Neural cell (in vitro differentiated cells): Measurements from ENCODE around the gene CXCL14. TPM values are rescaled to one million over a fixed set of nuclear protein-coding genes. Genes with fewer than 3 reads are reported as not detected.

Experiments used
- H2AFZ ChIP-seq: fragments of 200-600, 300-800 bp; sonication (generic), shearing (Covaris generic); 2 replicates; pipeline ENCODE4 v1.6.0; 2014; ENCODE audit warnings: low read depth, mild to moderate bottlenecking, antibody characterized with exemption, low read length, moderate library complexity
- H3F3A ChIP-seq: fragments of 200-600 bp; shearing (Covaris generic); 2 replicates; pipeline ENCODE4 v1.6.1; 2016; ENCODE audit warnings: mild to moderate bottlenecking, moderate library complexity, mixed read lengths, antibody characterized with exemption, low read length; ENCODE audit not compliant: insufficient read depth, poor library complexity, severe bottlenecking
- H3K27ac ChIP-seq: fragments of 200-600, 300-800 bp; sonication (generic), shearing (Covaris generic); 2 replicates; pipeline ENCODE4 v1.5.1; 2014; ENCODE audit warnings: mild to moderate bottlenecking, low read length, moderate library complexity
- H3K27me3 ChIP-seq: fragments of 300-800, 200-600 bp; sonication (generic), shearing (Covaris generic); 2 replicates; pipeline ENCODE4 v1.6.0; 2014; ENCODE audit warnings: mild to moderate bottlenecking, low read depth, low read length, moderate library complexity; ENCODE audit not compliant: insufficient read depth
- H3K36me3 ChIP-seq: fragments of 300-800, 200-600 bp; sonication (generic), shearing (Covaris generic); 2 replicates; pipeline ENCODE4 v1.5.1; 2014; ENCODE audit warnings: mild to moderate bottlenecking, antibody characterized with exemption, low read length, moderate library complexity; ENCODE audit not compliant: insufficient read depth
- H3K4me2 ChIP-seq: fragments of 300-800, 200-600 bp; sonication (generic), shearing (Covaris generic); 2 replicates; pipeline ENCODE4 v1.6.0; 2014; ENCODE audit warnings: mild to moderate bottlenecking, low read length
- H3K4me3 ChIP-seq: fragments of 300-800, 200-600 bp; sonication (generic), shearing (Covaris generic); 2 replicates; pipeline ENCODE4 v1.5.1; 2014; ENCODE audit warnings: mild to moderate bottlenecking, low read length, moderate library complexity
- H3K79me2 ChIP-seq: fragments of 200-600 bp; shearing (Covaris generic); replicated peaks from 2 replicates; pipeline ENCODE4 v1.6.0; 2014; ENCODE audit warnings: mild to moderate bottlenecking, low read length, moderate library complexity; ENCODE audit not compliant: insufficient read depth
- H3K9ac ChIP-seq: fragments of 300-800, 200-600 bp; sonication (generic), shearing (Covaris generic); 2 replicates; pipeline ENCODE4 v1.6.1; 2016; ENCODE audit warnings: mild to moderate bottlenecking, low read length, mixed read lengths
- H3K9me2 ChIP-seq: fragments of 200-600 bp; shearing (Covaris generic); 2 replicates; pipeline ENCODE4 v1.6.1; 2016; ENCODE audit warnings: mild to moderate bottlenecking, low read length, mixed read lengths; ENCODE audit not compliant: insufficient read depth
- H3K9me3 ChIP-seq: fragments of 200-600, 300-800 bp; sonication (generic), shearing (Covaris generic); 2 replicates; pipeline ENCODE4 v1.6.1; 2016; ENCODE audit warnings: mild to moderate bottlenecking, mixed run types, low read length, moderate library complexity, mixed read lengths
- H4K20me1 ChIP-seq: fragments of 200-600 bp; shearing (Covaris generic); 2 replicates; pipeline ENCODE4 v1.6.1; 2016; ENCODE audit warnings: mild to moderate bottlenecking, mixed run types; ENCODE audit not compliant: insufficient read depth
- EP300 ChIP-seq: fragments of 450-650 bp; conservative IDR thresholded peaks from 2 replicates; pipeline ENCODE4 v1.6.1; 2014; ENCODE audit warnings: antibody characterized with exemption, mild to moderate bottlenecking, moderate library complexity; ENCODE audit not compliant: poor library complexity, severe bottlenecking
- EZH2 ChIP-seq: fragments of 200-600, 300-800 bp; shearing (Covaris generic), sonication (generic); IDR thresholded peaks from 2 replicates; pipeline ENCODE4 v1.6.1; 2014; ENCODE audit warnings: antibody characterized with exemption, low read length, borderline replicate concordance, mild to moderate bottlenecking; ENCODE audit not compliant: insufficient read depth, poor library complexity, severe bottlenecking
- MXI1 ChIP-seq: fragments of 450-650 bp; conservative IDR thresholded peaks from 2 replicates; pipeline ENCODE4 v1.6.1; 2014; ENCODE audit warnings: antibody characterized with exemption, mild to moderate bottlenecking; ENCODE audit not compliant: poor library complexity, severe bottlenecking
- POLR2AphosphoS5 ChIP-seq: IDR thresholded peaks from 2 replicates; pipeline ENCODE4 v1.6.1; 2012
- RAD21 ChIP-seq: fragments of 450-650 bp; conservative IDR thresholded peaks from 2 replicates; pipeline ENCODE4 v1.6.1; 2014; ENCODE audit warnings: antibody characterized with exemption, mild to moderate bottlenecking, moderate library complexity
- SMC3 ChIP-seq: fragments of 450-650 bp; conservative IDR thresholded peaks from 2 replicates; pipeline ENCODE4 v1.6.1; 2014; ENCODE audit warnings: antibody characterized with exemption, mild to moderate bottlenecking, moderate library complexity; ENCODE audit not compliant: poor library complexity
- TAF1 ChIP-seq: IDR thresholded peaks from 2 replicates; pipeline ENCODE4 v1.6.1; 2012; ENCODE audit warnings: low read depth
- polyA plus RNA-seq: library from polyadenylated mRNA; depleted of rRNA; stranded (reverse); fragments of >200 nt; gene quantifications from 2 replicates; pipeline ENCODE4 v1.2.3, GENCODE V29; 2014
- TF ChIP-seq, protein P1 (sequence below): IDR thresholded peaks from 2 replicates; pipeline ENCODE4 v1.6.1; 2012; ENCODE audit warnings: borderline replicate concordance
- TF ChIP-seq, protein P2 (sequence below): fragments of 450-650 bp; IDR thresholded peaks from 2 replicates; pipeline ENCODE4 v1.5.1; 2014; ENCODE audit warnings: antibody characterized with exemption, mild to moderate bottlenecking, moderate library complexity; ENCODE audit not compliant: poor library complexity, severe bottlenecking

Gene CXCL14
- polyA plus RNA-seq, 1 donor from 2014 or later = not detected

DNA sequence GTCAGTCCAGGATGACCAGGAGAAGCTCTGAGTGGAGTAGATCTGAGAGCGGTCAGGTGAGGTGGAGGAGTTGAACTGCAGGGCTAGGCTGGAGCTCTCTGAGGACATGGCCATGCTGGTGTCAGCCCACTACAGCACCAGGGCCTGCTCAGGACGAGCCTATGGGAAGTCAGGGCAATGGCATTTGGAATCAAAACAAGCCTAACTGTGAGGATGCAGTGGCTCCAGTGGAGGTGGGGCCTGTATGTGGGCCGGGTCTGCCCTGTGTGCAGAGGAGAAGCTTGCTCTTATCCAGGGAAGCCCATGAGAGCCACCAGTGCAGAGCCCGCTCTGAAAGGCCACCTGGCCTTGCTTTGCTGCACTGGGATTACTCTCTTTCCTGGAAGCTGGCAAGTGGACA, 11.1 kb downstream of the CXCL14 start:
- H3K4me3 ChIP-seq = no peak overlapping the region
- H3K9me2 ChIP-seq = no peaks in the 10 kb centered on the region
- no peak overlapping the region for H3K4me2 ChIP-seq
- no peaks in the 10 kb centered on the region for H3K27me3 ChIP-seq
- no peak overlapping the region for H2AFZ ChIP-seq
- no peaks in the 10 kb centered on the region for H3K79me2 ChIP-seq
- no peaks in the 10 kb centered on the region for H4K20me1 ChIP-seq
- H3K9ac ChIP-seq = no peak overlapping the region
- no peaks in the 10 kb centered on the region for H3K36me3 ChIP-seq
- H3F3A ChIP-seq = no peaks in the 10 kb centered on the region
- no peak for TF ChIP-seq EZH2
- H3K27ac ChIP-seq = no peak overlapping the region
- H3K9me3 ChIP-seq = no peaks in the 10 kb centered on the region

DNA sequence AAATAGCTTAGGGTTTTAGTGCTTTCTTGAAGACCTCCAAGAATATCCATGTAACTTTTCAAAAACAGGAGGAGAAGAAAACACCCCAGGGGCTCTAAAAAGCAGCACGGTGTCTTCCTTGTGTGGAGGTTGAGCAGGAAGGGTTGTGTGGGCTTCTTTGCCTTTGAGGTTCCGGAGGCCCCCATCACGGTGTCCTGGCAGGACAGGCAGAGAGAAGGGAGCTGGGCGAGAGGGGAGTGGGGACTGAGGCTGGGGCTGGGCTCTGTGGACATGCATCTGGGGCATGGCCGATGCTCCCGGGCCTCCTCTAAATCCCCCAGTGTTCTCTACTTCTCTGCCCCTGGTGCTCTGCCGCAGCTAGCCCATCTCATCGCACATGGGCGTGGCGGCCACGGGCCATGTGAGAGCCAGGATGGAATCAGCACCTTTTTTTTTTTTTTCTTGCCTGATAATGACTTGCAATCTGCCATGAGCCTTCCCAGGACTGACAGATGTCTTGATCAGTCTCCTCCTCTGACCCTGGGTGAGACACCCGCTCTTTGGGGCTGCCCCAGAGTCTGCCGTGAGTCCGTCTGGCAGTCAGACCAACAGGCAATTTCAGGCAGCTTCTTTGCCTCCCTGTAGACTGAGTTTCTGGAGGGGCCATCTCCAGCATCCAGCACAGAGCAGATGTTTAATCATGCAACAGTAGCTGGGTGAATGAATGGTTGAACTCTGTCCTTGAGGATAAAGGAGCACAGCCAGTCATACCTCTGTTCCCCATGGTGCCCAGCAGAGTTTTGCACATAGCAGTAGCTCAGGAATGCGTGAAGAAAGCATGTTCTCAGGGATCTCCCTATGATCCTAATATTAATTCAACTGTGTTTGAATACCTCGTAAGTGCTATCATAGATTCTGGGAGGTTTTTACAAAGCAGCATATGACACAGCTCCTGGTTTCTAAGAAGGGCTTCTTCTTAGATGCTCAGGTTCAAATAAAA, 12.1 kb downstream of the CXCL14 start:
- Histone ChIP-seq H3K4me2 (no peak overlapping the region), H3K9me2 (no peaks in the 10 kb centered on the region), H3K4me3 (no peak overlapping the region), H3K27ac (no peak overlapping the region), H3K27me3 (no peaks in the 10 kb centered on the region), H3K36me3 (no peaks in the 10 kb centered on the region), H3F3A (no peaks in the 10 kb centered on the region), H2AFZ (no peak overlapping the region), H3K79me2 (no peaks in the 10 kb centered on the region), H3K9ac (no peak overlapping the region), H3K9me3 (no peaks in the 10 kb centered on the region), H4K20me1 (no peaks in the 10 kb centered on the region)
- TF ChIP-seq, protein P1, sequence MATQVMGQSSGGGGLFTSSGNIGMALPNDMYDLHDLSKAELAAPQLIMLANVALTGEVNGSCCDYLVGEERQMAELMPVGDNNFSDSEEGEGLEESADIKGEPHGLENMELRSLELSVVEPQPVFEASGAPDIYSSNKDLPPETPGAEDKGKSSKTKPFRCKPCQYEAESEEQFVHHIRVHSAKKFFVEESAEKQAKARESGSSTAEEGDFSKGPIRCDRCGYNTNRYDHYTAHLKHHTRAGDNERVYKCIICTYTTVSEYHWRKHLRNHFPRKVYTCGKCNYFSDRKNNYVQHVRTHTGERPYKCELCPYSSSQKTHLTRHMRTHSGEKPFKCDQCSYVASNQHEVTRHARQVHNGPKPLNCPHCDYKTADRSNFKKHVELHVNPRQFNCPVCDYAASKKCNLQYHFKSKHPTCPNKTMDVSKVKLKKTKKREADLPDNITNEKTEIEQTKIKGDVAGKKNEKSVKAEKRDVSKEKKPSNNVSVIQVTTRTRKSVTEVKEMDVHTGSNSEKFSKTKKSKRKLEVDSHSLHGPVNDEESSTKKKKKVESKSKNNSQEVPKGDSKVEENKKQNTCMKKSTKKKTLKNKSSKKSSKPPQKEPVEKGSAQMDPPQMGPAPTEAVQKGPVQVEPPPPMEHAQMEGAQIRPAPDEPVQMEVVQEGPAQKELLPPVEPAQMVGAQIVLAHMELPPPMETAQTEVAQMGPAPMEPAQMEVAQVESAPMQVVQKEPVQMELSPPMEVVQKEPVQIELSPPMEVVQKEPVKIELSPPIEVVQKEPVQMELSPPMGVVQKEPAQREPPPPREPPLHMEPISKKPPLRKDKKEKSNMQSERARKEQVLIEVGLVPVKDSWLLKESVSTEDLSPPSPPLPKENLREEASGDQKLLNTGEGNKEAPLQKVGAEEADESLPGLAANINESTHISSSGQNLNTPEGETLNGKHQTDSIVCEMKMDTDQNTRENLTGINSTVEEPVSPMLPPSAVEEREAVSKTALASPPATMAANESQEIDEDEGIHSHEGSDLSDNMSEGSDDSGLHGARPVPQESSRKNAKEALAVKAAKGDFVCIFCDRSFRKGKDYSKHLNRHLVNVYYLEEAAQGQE = no peak

DNA sequence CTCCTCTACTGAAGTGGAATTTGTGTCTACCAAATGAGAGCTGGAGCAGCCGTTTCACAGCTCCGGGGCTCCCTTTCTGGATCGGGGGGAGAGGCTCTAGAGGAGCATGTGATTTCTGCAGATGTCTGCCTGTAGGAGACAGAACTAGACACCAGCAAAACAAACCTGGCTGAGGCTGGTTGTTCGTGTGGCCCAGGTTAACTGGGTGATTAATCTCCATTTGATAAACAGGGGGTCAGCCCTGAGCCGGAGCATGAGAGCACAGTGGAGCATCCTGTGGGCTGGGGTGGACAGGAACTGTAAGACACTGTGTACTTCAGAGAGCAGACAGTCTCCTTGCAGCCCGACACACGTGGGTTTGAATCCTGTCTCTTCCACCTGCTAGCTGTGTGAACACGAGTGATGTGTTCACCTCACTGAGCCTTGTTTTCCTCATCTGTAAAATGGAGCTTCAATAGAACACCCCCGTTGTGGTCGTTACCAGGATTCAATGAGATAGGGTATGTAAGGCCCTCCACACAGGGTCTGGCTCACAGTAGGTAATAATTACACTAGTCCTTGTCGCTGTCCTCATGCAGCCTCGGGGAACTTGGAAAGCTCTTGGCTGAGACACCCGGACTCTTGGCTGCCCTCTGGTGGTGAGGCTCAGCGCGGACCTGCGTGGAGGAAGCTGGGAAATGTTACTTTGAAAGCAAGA, 12.9 kb downstream of the CXCL14 start:
- no peak overlapping the region for H3K4me3 ChIP-seq
- no peaks in the 10 kb centered on the region for H3K36me3 ChIP-seq
- H3K9ac ChIP-seq = no peak overlapping the region
- H4K20me1 ChIP-seq = no peaks in the 10 kb centered on the region
- no peaks in the 10 kb centered on the region for H3K27me3 ChIP-seq
- H3K9me2 ChIP-seq = no peaks in the 10 kb centered on the region
- no peak overlapping the region for H3K4me2 ChIP-seq
- H3K79me2 ChIP-seq = no peaks in the 10 kb centered on the region
- H3F3A ChIP-seq = no peaks in the 10 kb centered on the region
- H3K27ac ChIP-seq = no peak overlapping the region
- H3K9me3 ChIP-seq = no peaks in the 10 kb centered on the region
- H2AFZ ChIP-seq = no peak overlapping the region
- no peak for TF ChIP-seq MXI1
- no peak for TF ChIP-seq EP300
- TF ChIP-seq, protein P2, sequence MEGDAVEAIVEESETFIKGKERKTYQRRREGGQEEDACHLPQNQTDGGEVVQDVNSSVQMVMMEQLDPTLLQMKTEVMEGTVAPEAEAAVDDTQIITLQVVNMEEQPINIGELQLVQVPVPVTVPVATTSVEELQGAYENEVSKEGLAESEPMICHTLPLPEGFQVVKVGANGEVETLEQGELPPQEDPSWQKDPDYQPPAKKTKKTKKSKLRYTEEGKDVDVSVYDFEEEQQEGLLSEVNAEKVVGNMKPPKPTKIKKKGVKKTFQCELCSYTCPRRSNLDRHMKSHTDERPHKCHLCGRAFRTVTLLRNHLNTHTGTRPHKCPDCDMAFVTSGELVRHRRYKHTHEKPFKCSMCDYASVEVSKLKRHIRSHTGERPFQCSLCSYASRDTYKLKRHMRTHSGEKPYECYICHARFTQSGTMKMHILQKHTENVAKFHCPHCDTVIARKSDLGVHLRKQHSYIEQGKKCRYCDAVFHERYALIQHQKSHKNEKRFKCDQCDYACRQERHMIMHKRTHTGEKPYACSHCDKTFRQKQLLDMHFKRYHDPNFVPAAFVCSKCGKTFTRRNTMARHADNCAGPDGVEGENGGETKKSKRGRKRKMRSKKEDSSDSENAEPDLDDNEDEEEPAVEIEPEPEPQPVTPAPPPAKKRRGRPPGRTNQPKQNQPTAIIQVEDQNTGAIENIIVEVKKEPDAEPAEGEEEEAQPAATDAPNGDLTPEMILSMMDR = no peak
- TF ChIP-seq POLR2AphosphoS5 = no peak
- TF ChIP-seq RAD21 = no peak
- no peak for TF ChIP-seq EZH2
- TF ChIP-seq TAF1 = no peak
- TF ChIP-seq, protein P1 = no peak
- no peak for TF ChIP-seq SMC3
